Gastrocnemius medialis (tissue), 4 donors: ENCODE results near the gene TEX19. TPM values are rescaled to one million over a fixed set of nuclear protein-coding genes. Genes with fewer than 3 reads are reported as not detected.

Experiments used
- ATAC-seq, 2 donors: fragments of 150-250 bp; one replicate each; pipeline ENCODE4 v1.9.1; 2016
- DNase-seq, 2 donors: peaks; one replicate each; pipeline ENCODE4 v3.0.0-alpha.2; 2019
- H3K27ac ChIP-seq, 4 donors: fragments of 200-600 bp; sonication (generic); 1 replicate in 1 of 4; 2 replicates in 3 of 4; pipeline ENCODE4 v1.5.1; 2016 to 2018; ENCODE audit warnings: mild to moderate bottlenecking in 2 of 4, moderate library complexity in 1 of 4
- H3K27me3 ChIP-seq, 3 donors: fragments of 200-600 bp; sonication (generic) in 2 of 3; 1 replicate in 1 of 3; 2 replicates in 2 of 3; pipeline versions ENCODE4 v1.5.1 to v1.6.0; 2016 to 2019; ENCODE audit warnings: mild to moderate bottlenecking in 1 of 3, moderate library complexity in 1 of 3
- H3K36me3 ChIP-seq, 2 donors: fragments of 200-600 bp; sonication (generic) in 1 of 2; one replicate each; pipeline ENCODE4 v1.5.1; 2017 to 2018
- H3K4me1 ChIP-seq, 2 donors: fragments of 200-600 bp; sonication (generic) in 1 of 2; one replicate each; pipeline ENCODE4 v1.5.1; 2016 to 2017; ENCODE audit warnings: mild to moderate bottlenecking in 2 of 2
- H3K4me3 ChIP-seq, 4 donors: fragments of 200-600 bp; sonication (generic) in 3 of 4; 1 replicate in 1 of 4; 2 replicates in 3 of 4; pipeline ENCODE4 v1.5.1; 2016 to 2019; ENCODE audit warnings: mild to moderate bottlenecking in 2 of 4
- H3K9me3 ChIP-seq, 3 donors: fragments of 200-600 bp; sonication (generic) in 2 of 3; 1 replicate in 1 of 3; 2 replicates in 2 of 3; pipeline ENCODE4 v1.5.1; 2016 to 2019
- POLR2A ChIP-seq, 2 donors: fragments of 450-650 bp; IDR thresholded peaks; one replicate each; pipeline ENCODE4 v1.6.1; 2017; ENCODE audit warnings: antibody characterized with exemption in 2 of 2, mild to moderate bottlenecking in 2 of 2, moderate library complexity in 2 of 2
- in situ Hi-C, 4 donors: fragments of 200-750 bp; cut with MboI; loops; one replicate each; pipeline versions ENCODE4 v1.15.0 to v1.8.0; 2017; ENCODE audit warnings: low sequenced_read_pairs in 4 of 4
- intact Hi-C: fragments of 100-400 bp; cut with DNase I; formaldehyde crosslinking; loops from one replicate; pipeline ENCODE4 v1.15.1; 2023; ENCODE audit warnings: low total_unique reads
- total RNA-seq, 4 donors: library from RNA; depleted of rRNA; stranded (reverse); fragments of >200 nt; gene quantifications; one replicate each; pipeline versions ENCODE4 v1.1.0 to v1.2.3, GENCODE V29; 2016
- TF ChIP-seq, protein P1 (sequence below), 5 experiments: fragments of 450-650 bp in 3 of 5; fragments of 200-600 bp in 2 of 5; sonication (generic) in 2 of 5; IDR thresholded peaks in 4 of 5; conservative IDR thresholded peaks in 1 of 5; 1 replicate in 4 of 5; 2 replicates in 1 of 5; pipeline ENCODE4 v1.5.1; 2016 to 2019; ENCODE audit warnings: antibody characterized with exemption in 5 of 5, mild to moderate bottlenecking in 3 of 5, moderate library complexity in 3 of 5

TEX19 gene
- total RNA-seq, 4 donors from 2014 or later: 0.40 TPM; not detected in 3

DNA sequence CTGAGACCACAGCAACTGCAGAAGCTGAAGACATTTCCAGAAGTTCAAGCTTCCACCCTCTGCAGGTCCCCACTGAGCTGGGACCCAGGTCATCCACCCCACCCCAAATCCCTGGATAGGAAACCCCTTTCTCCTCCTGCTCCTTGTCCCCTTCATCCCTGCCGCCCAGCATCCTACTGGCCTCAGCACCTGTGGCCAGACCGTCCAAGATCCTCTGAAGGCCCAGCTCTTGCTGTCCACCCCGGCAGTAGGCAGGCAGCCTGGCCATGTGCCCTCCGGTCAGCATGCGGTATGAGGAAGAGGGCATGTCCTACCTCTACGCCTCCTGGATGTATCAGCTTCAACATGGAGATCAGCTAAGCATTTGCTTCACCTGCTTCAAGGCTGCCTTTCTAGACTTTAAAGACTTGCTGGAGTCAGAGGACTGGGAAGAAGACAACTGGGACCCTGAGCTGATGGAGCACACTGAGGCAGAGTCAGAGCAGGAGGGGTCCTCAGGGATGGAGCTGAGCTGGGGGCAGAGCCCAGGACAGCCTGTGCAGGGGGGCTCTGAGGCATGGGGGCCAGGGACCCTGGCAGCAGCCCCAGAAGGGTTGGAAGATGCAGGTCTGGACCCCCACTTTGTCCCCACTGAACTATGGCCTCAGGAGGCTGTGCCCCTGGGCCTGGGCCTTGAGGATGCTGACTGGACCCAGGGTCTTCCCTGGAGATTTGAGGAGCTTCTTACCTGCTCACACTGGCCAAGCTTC, 3.0 kb downstream of the TEX19 start:
- no peak overlapping the region for H3K27ac ChIP-seq
- H3K9me3 ChIP-seq: no peaks in the 10 kb centered on the region
- ATAC-seq (no peak), DNase-seq (no peak)
- in situ Hi-C loops (loop anchor here in 1 of 4 donors (25.0 kb wide), 1 partner anchor 400 kb away; the partner anchor contains the start of gene TBCD), intact Hi-C loops (no loop called here)
- H3K4me1 ChIP-seq: no peaks in the 10 kb centered on the region
- H3K4me3 ChIP-seq: no peak overlapping the region
- TF ChIP-seq POLR2A (IDR thresholded peaks at IDR 0.05): no peak
- TF ChIP-seq, protein P1, sequence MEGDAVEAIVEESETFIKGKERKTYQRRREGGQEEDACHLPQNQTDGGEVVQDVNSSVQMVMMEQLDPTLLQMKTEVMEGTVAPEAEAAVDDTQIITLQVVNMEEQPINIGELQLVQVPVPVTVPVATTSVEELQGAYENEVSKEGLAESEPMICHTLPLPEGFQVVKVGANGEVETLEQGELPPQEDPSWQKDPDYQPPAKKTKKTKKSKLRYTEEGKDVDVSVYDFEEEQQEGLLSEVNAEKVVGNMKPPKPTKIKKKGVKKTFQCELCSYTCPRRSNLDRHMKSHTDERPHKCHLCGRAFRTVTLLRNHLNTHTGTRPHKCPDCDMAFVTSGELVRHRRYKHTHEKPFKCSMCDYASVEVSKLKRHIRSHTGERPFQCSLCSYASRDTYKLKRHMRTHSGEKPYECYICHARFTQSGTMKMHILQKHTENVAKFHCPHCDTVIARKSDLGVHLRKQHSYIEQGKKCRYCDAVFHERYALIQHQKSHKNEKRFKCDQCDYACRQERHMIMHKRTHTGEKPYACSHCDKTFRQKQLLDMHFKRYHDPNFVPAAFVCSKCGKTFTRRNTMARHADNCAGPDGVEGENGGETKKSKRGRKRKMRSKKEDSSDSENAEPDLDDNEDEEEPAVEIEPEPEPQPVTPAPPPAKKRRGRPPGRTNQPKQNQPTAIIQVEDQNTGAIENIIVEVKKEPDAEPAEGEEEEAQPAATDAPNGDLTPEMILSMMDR (IDR thresholded peaks at IDR 0.05 in 4 of 5, conservative IDR thresholded peaks at IDR 0.05 in 1 of 5): no peak
- no peaks in the 10 kb centered on the region for H3K36me3 ChIP-seq
- H3K27me3 ChIP-seq: peaks cover under 1 to 7% (median 4%) of the 10 kb centered on the region in 3 donors

DNA sequence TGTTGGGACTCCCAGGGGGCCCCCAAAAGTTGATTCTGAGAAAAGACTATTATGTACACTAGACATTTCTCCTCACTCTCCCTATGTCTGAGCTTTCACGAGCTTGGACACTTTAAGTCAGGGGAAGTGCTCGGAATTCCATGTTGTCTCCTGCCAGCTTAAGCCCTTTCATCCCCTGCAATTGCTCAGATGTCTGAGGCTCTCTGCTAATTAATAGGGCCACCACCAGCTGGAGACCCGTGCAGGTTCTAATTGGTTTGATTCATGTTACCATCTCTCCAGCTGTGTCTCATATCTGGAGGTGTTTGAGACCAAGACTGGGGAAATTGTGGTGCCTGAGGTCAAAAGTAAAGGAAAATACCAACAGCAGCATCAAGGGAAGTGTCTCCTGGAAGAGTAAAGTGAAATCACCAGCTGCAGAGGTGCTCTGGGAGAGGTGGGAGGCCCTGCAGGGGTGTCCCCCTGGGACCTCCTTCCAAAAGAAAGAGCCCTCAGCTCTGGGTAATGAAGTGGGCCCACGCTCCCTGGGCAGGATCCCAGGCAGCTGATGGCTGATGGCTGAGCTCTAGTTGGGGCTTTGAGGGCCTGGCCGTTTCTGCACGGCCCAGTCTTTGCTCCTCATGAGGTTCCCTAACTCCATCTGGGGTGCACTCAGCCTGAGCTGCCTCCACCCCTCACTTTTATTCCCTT, 6.7 kb downstream of the TEX19 start:
- in situ Hi-C loops (loop anchor here in 1 of 4 donors (25.0 kb wide), 1 partner anchor 397 kb away; the partner anchor contains the start of gene TBCD), intact Hi-C loops (no loop called here)
- Histone ChIP-seq H3K36me3 (no peaks in the 10 kb centered on the region), H3K27me3 (peaks cover 10 to 21% (median 16%) of the 10 kb centered on the region in 3 donors), H3K4me3 (no peak overlapping the region), H3K4me1 (peaks cover 5% of the 10 kb centered on the region in 2 donors), H3K27ac (no peak overlapping the region), H3K9me3 (no peaks in the 10 kb centered on the region)
- DNase-seq (no peak), ATAC-seq (no peak)
- TF ChIP-seq POLR2A (IDR thresholded peaks at IDR 0.05): no peak
- TF ChIP-seq, protein P1 (IDR thresholded peaks at IDR 0.05 in 4 of 5, conservative IDR thresholded peaks at IDR 0.05 in 1 of 5): no peak

DNA sequence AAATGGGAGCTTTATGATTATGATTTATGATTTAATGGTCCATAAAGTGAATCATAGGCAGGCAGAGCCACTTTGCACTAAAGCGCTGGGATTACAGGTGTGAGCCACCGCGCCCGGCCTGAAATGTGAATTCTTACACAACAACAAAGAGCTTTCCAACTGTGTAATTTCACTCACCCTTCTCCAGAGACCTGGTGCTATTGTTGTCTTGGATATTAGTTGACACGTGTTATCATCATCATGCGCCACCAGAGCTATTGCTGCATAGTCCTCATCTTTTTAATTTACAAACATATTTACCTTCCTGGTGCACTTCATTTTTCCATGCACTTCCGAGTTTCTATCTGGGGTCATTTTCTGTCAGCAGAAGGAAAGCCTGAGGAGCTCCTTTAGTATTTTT, 7.7 kb downstream of the TEX19 start:
- no peak for ATAC-seq
- in situ Hi-C loops (loop anchor here in 1 of 4 donors (25.0 kb wide), 1 partner anchor 396 kb away; the partner anchor contains the start of gene TBCD), intact Hi-C loops (no loop called here)
- TF ChIP-seq POLR2A (IDR thresholded peaks at IDR 0.05): no peak
- TF ChIP-seq, protein P1 (IDR thresholded peaks at IDR 0.05 in 4 of 5, conservative IDR thresholded peaks at IDR 0.05 in 1 of 5): no peak
- no peak overlapping the region for H3K27ac ChIP-seq
- no peaks in the 10 kb centered on the region for H3K36me3 ChIP-seq
- no peak for DNase-seq
- H3K4me3 ChIP-seq: no peak overlapping the region
- peaks cover 11 to 12% of the 10 kb centered on the region in 2 donors for H3K4me1 ChIP-seq
- H3K27me3 ChIP-seq: peaks cover 19 to 29% (median 22%) of the 10 kb centered on the region in 3 donors
- H3K9me3 ChIP-seq: no peaks in the 10 kb centered on the region

DNA sequence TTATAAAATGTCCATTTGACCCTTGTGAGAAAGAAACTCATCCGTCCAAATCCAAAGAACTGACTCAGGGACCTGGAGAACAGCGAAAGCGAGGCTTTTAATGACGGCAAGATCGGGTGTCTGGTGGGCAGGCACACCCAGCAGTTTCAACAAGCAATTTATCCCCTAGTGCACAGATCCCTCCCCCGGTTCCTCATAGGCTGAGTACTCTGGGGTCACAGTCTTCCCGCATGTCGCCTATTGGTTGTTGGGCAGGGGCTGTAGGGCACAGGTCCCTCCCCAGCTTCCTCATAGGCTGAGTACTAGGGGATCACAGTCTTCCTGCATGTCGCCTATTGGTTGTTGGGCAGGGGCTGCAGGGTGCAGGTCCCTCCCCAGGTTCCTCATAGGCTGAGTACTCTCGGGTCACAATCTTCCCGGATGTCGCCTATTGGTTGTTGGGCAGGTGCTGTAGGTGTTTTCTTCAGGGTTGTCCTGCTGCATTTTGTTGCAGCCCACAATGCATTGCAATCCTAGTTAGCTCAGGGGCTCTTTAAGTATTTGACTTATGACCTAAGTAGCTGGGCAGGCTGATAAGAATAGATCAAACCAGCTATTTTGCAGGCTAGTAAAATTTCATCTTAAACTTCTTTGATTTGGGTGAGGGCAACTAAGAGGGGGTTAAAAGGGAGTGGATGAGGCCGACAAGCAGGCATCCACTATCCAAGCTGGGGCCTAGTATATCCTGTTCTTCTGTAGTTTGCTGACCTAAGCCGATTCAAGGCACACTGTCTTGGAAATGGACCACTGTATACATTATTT, 8.9 kb downstream of the TEX19 start:
- TF ChIP-seq, protein P1 (IDR thresholded peaks at IDR 0.05 in 4 of 5, conservative IDR thresholded peaks at IDR 0.05 in 1 of 5): no peak
- no peak for TF ChIP-seq POLR2A (IDR thresholded peaks at IDR 0.05)
- intact Hi-C loops (no loop called here), in situ Hi-C loops (loop anchor here in 1 of 4 donors (25.0 kb wide), 1 partner anchor 394 kb away; the partner anchor contains the start of gene TBCD)
- ATAC-seq (no peak), DNase-seq (no peak)
- H3K9me3 ChIP-seq: no peaks in the 10 kb centered on the region
- peaks cover 11 to 17% of the 10 kb centered on the region in 2 donors for H3K4me1 ChIP-seq
- H3K27ac ChIP-seq: no peak overlapping the region
- no peak overlapping the region for H3K4me3 ChIP-seq
- peaks cover 26 to 39% (median 28%) of the 10 kb centered on the region in 3 donors for H3K27me3 ChIP-seq
- H3K36me3 ChIP-seq: no peaks in the 10 kb centered on the region
